H9 (cell line): ENCODE data around the gene KLRD1. TPM values are rescaled to one million over a fixed set of nuclear protein-coding genes. Genes with fewer than 3 reads are reported as not detected.

Experiments
- DNase-seq: peaks from one replicate; pipeline ENCODE4 v3.0.0-alpha.2; 2017
- H2AFZ ChIP-seq: one replicate; pipeline ENCODE4 v1.6.1; 2013; ENCODE audit warnings: mild to moderate bottlenecking, low read length, control low read depth, moderate library complexity
- H2AK5ac ChIP-seq: 2 replicates; pipeline ENCODE4 v1.6.1; 2013; ENCODE audit warnings: low read length, control low read depth, mixed read lengths; ENCODE audit not compliant: insufficient read length
- H2BK120ac ChIP-seq: one replicate; pipeline ENCODE4 v1.6.1; 2013; ENCODE audit warnings: low read depth, mild to moderate bottlenecking, low read length, control low read depth, inconsistent platforms; ENCODE audit not compliant: poor library complexity, severe bottlenecking
- H2BK12ac ChIP-seq: 2 replicates; pipeline ENCODE4 v1.6.1; 2013; ENCODE audit warnings: low read length, control low read depth, mixed read lengths, low read depth; ENCODE audit not compliant: insufficient read length
- H2BK15ac ChIP-seq: 2 replicates; pipeline ENCODE4 v1.6.1; 2013; ENCODE audit warnings: low read depth, low read length, control low read depth
- H2BK20ac ChIP-seq: one replicate; pipeline ENCODE4 v1.6.1; 2013; ENCODE audit warnings: low read depth, mild to moderate bottlenecking, low read length, control low read depth, inconsistent platforms; ENCODE audit not compliant: poor library complexity, severe bottlenecking
- H2BK5ac ChIP-seq: 2 replicates; pipeline ENCODE4 v1.6.1; 2013; ENCODE audit warnings: low read length, control low read depth, mixed read lengths; ENCODE audit not compliant: insufficient read length
- H3K14ac ChIP-seq: 2 replicates; pipeline ENCODE4 v1.6.1; 2013; ENCODE audit warnings: low read length, control low read depth; ENCODE audit not compliant: insufficient read depth
- H3K18ac ChIP-seq: 2 replicates; pipeline ENCODE4 v1.6.1; 2013; ENCODE audit warnings: low read depth, mild to moderate bottlenecking, mixed read lengths, low read length, control low read depth; ENCODE audit not compliant: insufficient read length
- H3K23ac ChIP-seq: 2 replicates; pipeline ENCODE4 v1.6.1; 2013; ENCODE audit warnings: low read length, control low read depth, mixed read lengths, low read depth; ENCODE audit not compliant: insufficient read length
- H3K23me2 ChIP-seq: 2 replicates; pipeline ENCODE4 v1.6.1; 2013; ENCODE audit warnings: low read depth, mild to moderate bottlenecking, mixed read lengths, low read length, control low read depth; ENCODE audit not compliant: insufficient read length, poor library complexity, severe bottlenecking
- H3K27ac ChIP-seq: 2 replicates; pipeline ENCODE4 v1.5.1; 2013; ENCODE audit warnings: low read length, control low read depth, mixed read lengths, low read depth; ENCODE audit not compliant: insufficient read length
- H3K27me3 ChIP-seq: 2 replicates; pipeline ENCODE4 v1.6.1; 2013; ENCODE audit warnings: low read length, control low read depth, inconsistent platforms; ENCODE audit not compliant: insufficient read depth
- H3K4ac ChIP-seq: 2 replicates; pipeline ENCODE4 v1.6.1; 2013; ENCODE audit warnings: low read depth, mild to moderate bottlenecking, control low read depth, inconsistent platforms, low read length, moderate library complexity
- H3K4me1 ChIP-seq: 2 replicates; pipeline ENCODE4 v1.6.1; 2013; ENCODE audit warnings: low read length, control low read depth, inconsistent platforms; ENCODE audit not compliant: insufficient read depth
- H3K4me2 ChIP-seq: 2 replicates; pipeline ENCODE4 v1.6.1; 2013; ENCODE audit warnings: low read length, control low read depth, mixed read lengths; ENCODE audit not compliant: insufficient read length, insufficient read depth
- H3K56ac ChIP-seq: 2 replicates; pipeline ENCODE4 v1.6.1; 2013; ENCODE audit warnings: low read depth, mild to moderate bottlenecking, mixed read lengths, low read length, control low read depth; ENCODE audit not compliant: insufficient read length
- H3K79me1 ChIP-seq: 2 replicates; pipeline ENCODE4 v1.6.1; 2013; ENCODE audit warnings: low read depth, mild to moderate bottlenecking, moderate library complexity, low read length, control low read depth, inconsistent platforms; ENCODE audit not compliant: insufficient read depth, poor library complexity, severe bottlenecking
- H3K79me2 ChIP-seq: 2 replicates; pipeline ENCODE4 v1.6.1; 2013; ENCODE audit warnings: low read length, control low read depth, inconsistent platforms; ENCODE audit not compliant: insufficient read depth
- H3K9ac ChIP-seq: 2 replicates; pipeline ENCODE4 v1.6.1; 2013; ENCODE audit warnings: low read length, control low read depth, mixed read lengths; ENCODE audit not compliant: insufficient read length; ENCODE audit errors: extremely low read depth
- H3K9me3 ChIP-seq: one replicate; pipeline ENCODE4 v1.6.1; 2013; ENCODE audit warnings: low read depth, low read length, inconsistent platforms; ENCODE audit not compliant: control insufficient read depth
- H3T11ph ChIP-seq: one replicate; pipeline ENCODE4 v1.6.1; 2013; ENCODE audit warnings: mild to moderate bottlenecking, low read length, control low read depth, inconsistent platforms
- H4K20me1 ChIP-seq: one replicate; pipeline ENCODE4 v1.6.1; 2013; ENCODE audit not compliant: control insufficient read depth, insufficient read length, insufficient read depth
- H4K5ac ChIP-seq: 2 replicates; pipeline ENCODE4 v1.6.1; 2013; ENCODE audit warnings: low read depth, mild to moderate bottlenecking, mixed read lengths, low read length, control low read depth; ENCODE audit not compliant: insufficient read length
- H4K8ac ChIP-seq: replicated peaks from 2 replicates; pipeline ENCODE4 v1.6.1; 2013; ENCODE audit warnings: low read length, control low read depth, mixed read lengths, low read depth; ENCODE audit not compliant: insufficient read length
- H4K91ac ChIP-seq: 2 replicates; pipeline ENCODE4 v1.6.1; 2013; ENCODE audit warnings: low read depth, mild to moderate bottlenecking, moderate library complexity, mixed read lengths, low read length, control low read depth; ENCODE audit not compliant: insufficient read length
- H3K27ac Mint-ChIP-seq, 3 experiments: 2 replicates in 2 of 3; 3 replicates in 1 of 3; pipeline ENCODE4 v1.8.0; 2020 to 2021; ENCODE audit warnings: mixed read lengths in 3 of 3, mild to moderate bottlenecking in 1 of 3, moderate library complexity in 1 of 3
- H3K27me3 Mint-ChIP-seq: 2 replicates; pipeline ENCODE4 v1.8.0; 2021; ENCODE audit warnings: low read depth, mild to moderate bottlenecking, moderate library complexity, mixed read lengths
- H3K36me3 Mint-ChIP-seq, 3 experiments: 2 replicates in 2 of 3; 3 replicates in 1 of 3; pipeline ENCODE4 v1.8.0; 2020 to 2021; ENCODE audit warnings: low read depth in 3 of 3, mixed read lengths in 3 of 3; ENCODE audit not compliant: insufficient read depth in 1 of 3
- H3K4me1 Mint-ChIP-seq, 2 experiments: 2 replicates each; pipeline ENCODE4 v1.8.0; 2020; ENCODE audit warnings: mixed read lengths in 2 of 2
- H3K4me3 Mint-ChIP-seq, 2 experiments: 2 replicates in 1 of 2; 3 replicates in 1 of 2; pipeline ENCODE4 v1.8.0; 2020 to 2021; ENCODE audit warnings: mild to moderate bottlenecking in 2 of 2, mixed read lengths in 2 of 2, moderate library complexity in 1 of 2
- H3K9me3 Mint-ChIP-seq, 2 experiments: 2 replicates in 1 of 2; 3 replicates in 1 of 2; pipeline ENCODE4 v1.8.0; 2020; ENCODE audit warnings: mild to moderate bottlenecking in 2 of 2, mixed read lengths in 2 of 2, moderate library complexity in 1 of 2
- WGBS: extraction: QIAGEN DNeasy Blood & Tissue Kit; methylation state at CpG from one replicate; pipeline ENCODE4 v1.1.7; 2013; ENCODE audit warnings: missing lambda C conversion rate, low lambda C conversion rate, mixed read lengths; ENCODE audit not compliant: insufficient read length; ENCODE audit errors: extremely low coverage; 5-methylcytosine and 5-hydroxymethylcytosine counted together
- total RNA-seq: library from RNA; stranded (reverse); gene quantifications from 2 replicates; pipeline ENCODE4 v1.2.1, GENCODE V29; 2021
- TF ChIP-seq, protein P1 (sequence below): fragments of 200-600 bp; sonication (generic); conservative IDR thresholded peaks from 3 replicates; pipeline ENCODE4 v1.8.0; 2021; ENCODE audit warnings: antibody characterized with exemption, mild to moderate bottlenecking

KLRD1 gene
- total RNA-seq, 1 experiment from 2014 or later, result not detected

DNA sequence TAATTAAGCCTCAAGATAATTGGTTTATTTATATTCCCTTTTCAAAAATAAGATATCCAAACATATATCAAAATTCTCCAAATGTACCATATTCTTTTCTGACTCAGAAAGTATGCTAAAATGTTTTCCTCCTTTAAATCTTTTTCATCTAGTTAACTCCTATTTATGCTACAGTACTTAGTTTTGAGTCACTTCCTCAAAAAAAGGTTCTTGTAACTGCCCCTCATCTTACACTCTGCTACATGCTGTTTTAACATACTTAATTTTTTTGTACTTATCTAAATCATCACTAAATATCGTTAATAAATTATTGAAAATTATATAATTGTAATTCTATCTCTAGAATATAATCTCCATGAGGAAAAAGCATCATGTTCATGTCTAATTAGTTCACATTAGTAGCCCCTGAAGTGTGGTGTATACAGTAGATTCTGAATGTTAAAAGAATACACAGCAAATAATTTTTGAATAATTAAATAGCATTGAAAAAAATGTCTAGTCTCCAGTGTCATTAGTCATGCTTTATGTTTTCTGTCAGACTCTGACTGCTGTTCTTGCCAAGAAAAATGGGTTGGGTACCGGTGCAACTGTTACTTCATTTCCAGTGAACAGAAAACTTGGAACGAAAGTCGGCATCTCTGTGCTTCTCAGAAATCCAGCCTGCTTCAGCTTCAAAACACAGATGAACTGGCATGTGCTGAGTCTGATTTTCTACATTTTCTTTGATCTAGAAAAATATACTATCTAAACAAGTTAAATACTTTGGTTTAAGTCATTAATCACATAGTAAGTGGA, 3.5 kb downstream of the KLRD1 start:
- Histone ChIP-seq H3K9ac (no peak overlapping the region), H4K5ac (no peak overlapping the region), H2BK12ac (no peak overlapping the region), H2AK5ac (no peak overlapping the region), H3K23ac (no peak overlapping the region), H3K9me3 (no peaks in the 10 kb centered on the region), H3K18ac (no peak overlapping the region), H3K4ac (no peak overlapping the region), H2BK5ac (no peak overlapping the region), H3K79me1 (no peaks in the 10 kb centered on the region), H4K8ac (no peak overlapping the region), H2BK20ac (no peak overlapping the region), H3K14ac (no peak overlapping the region), H2BK120ac (no peak overlapping the region), H2BK15ac (no peak overlapping the region), H3K4me2 (no peak overlapping the region), H3T11ph (no peak overlapping the region), H3K56ac (no peak overlapping the region), H3K23me2 (no peaks in the 10 kb centered on the region), H3K79me2 (no peaks in the 10 kb centered on the region), H2AFZ (no peak overlapping the region), H3K4me1 (no peaks in the 10 kb centered on the region), H4K91ac (no peak overlapping the region), H3K27me3 (no peaks in the 10 kb centered on the region), H4K20me1 (no peaks in the 10 kb centered on the region), H3K27ac (no peak overlapping the region)
- H3K27me3 Mint-ChIP-seq, result no peaks in the 10 kb centered on the region
- no peak overlapping the region for H3K27ac Mint-ChIP-seq
- TF ChIP-seq, protein P1, sequence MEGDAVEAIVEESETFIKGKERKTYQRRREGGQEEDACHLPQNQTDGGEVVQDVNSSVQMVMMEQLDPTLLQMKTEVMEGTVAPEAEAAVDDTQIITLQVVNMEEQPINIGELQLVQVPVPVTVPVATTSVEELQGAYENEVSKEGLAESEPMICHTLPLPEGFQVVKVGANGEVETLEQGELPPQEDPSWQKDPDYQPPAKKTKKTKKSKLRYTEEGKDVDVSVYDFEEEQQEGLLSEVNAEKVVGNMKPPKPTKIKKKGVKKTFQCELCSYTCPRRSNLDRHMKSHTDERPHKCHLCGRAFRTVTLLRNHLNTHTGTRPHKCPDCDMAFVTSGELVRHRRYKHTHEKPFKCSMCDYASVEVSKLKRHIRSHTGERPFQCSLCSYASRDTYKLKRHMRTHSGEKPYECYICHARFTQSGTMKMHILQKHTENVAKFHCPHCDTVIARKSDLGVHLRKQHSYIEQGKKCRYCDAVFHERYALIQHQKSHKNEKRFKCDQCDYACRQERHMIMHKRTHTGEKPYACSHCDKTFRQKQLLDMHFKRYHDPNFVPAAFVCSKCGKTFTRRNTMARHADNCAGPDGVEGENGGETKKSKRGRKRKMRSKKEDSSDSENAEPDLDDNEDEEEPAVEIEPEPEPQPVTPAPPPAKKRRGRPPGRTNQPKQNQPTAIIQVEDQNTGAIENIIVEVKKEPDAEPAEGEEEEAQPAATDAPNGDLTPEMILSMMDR, result no peak
- WGBS, result 100% methylated on average over 1 of the region's 4 CpGs
- H3K9me3 Mint-ChIP-seq, result no peaks in the 10 kb centered on the region
- no peaks in the 10 kb centered on the region for H3K4me1 Mint-ChIP-seq
- DNase-seq, result no peak
- H3K36me3 Mint-ChIP-seq, result no peaks in the 10 kb centered on the region
- no peak overlapping the region for H3K4me3 Mint-ChIP-seq
